Memory B cell (primary cell): Measurements from ENCODE around the gene VPS35L.

ENCODE experiments used
- ATAC-seq: fragments of 150-1000 bp; cut with Tn5 transposase; 2 replicates; pipeline ENCODE4 v1.10.0; 2021; ENCODE audit warnings: low read depth, mild to moderate bottlenecking, moderate library complexity
- DNase-seq, 2 donors: peaks; one replicate each; pipeline ENCODE4 v3.0.0; 2022; ENCODE audit warnings: low spot score in 2 of 2
- H3K27ac Mint-ChIP-seq: one replicate; pipeline ENCODE4 v1.8.0; 2022; ENCODE audit warnings: mild to moderate bottlenecking, moderate library complexity, mixed read lengths
- H3K27me3 Mint-ChIP-seq: one replicate; pipeline ENCODE4 v1.8.0; 2022; ENCODE audit warnings: mixed read lengths
- H3K36me3 Mint-ChIP-seq: one replicate; pipeline ENCODE4 v1.8.0; 2022; ENCODE audit warnings: mild to moderate bottlenecking, mixed read lengths
- H3K4me1 Mint-ChIP-seq: one replicate; pipeline ENCODE4 v1.8.0; 2022; ENCODE audit warnings: mixed read lengths
- H3K4me3 Mint-ChIP-seq: one replicate; pipeline ENCODE4 v1.8.0; 2022; ENCODE audit warnings: mild to moderate bottlenecking, moderate library complexity, mixed read lengths
- H3K9me3 Mint-ChIP-seq: one replicate; pipeline ENCODE4 v1.8.0; 2022; ENCODE audit warnings: mixed read lengths

VPS35L gene, protein sequence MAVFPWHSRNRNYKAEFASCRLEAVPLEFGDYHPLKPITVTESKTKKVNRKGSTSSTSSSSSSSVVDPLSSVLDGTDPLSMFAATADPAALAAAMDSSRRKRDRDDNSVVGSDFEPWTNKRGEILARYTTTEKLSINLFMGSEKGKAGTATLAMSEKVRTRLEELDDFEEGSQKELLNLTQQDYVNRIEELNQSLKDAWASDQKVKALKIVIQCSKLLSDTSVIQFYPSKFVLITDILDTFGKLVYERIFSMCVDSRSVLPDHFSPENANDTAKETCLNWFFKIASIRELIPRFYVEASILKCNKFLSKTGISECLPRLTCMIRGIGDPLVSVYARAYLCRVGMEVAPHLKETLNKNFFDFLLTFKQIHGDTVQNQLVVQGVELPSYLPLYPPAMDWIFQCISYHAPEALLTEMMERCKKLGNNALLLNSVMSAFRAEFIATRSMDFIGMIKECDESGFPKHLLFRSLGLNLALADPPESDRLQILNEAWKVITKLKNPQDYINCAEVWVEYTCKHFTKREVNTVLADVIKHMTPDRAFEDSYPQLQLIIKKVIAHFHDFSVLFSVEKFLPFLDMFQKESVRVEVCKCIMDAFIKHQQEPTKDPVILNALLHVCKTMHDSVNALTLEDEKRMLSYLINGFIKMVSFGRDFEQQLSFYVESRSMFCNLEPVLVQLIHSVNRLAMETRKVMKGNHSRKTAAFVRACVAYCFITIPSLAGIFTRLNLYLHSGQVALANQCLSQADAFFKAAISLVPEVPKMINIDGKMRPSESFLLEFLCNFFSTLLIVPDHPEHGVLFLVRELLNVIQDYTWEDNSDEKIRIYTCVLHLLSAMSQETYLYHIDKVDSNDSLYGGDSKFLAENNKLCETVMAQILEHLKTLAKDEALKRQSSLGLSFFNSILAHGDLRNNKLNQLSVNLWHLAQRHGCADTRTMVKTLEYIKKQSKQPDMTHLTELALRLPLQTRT

DNA sequence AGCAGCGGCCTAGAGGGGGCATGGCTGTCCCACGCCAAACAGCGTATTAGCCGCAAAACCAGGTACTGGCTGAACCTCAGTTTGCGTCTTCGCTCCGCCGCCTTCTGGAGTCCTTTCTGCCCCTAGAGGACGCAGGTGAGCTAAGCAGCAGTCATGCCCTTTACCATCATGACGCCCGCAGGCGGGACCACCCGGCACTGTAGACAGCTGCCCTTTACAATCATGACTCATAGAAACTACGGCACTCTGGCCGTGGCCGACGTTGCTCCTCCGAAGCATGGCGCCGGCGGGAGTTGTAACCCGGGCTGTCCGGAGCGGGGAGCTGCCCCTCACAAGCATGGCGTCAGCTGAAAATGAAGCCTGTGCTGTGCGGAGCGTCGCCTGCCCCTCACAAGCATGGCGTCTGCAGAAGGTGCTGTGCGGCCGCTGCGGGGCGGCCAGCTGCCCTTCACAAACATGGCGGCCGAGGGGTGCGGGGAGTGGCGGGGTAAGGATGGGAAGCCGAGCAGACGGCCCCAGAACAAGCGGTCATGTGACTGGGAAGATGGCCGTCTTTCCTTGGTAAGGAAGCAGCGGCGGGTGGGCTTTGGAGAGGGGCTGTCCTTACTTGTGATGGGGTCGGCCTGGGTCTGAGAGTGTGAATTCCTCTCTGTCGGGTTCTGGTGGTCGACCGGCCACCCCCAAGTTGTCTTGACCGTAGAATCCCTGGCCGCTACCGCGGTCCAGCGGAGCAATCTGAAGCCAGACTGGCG is at the start of gene VPS35L:
TSS of gene VPS35L (plus strand) at position 518 of the 752 bp plus-strand sequence. CDS start at position 545, 27 bp downstream.
- Mint-ChIP-seq H3K27ac (peak within 1 kb of the TSS; percentile 89), H3K4me3 (peak within 1 kb of the TSS; percentile 89), H3K27me3 (no peaks in the 10 kb centered on the region), H3K4me1 (peaks cover 7% of the 10 kb centered on the region), H3K9me3 (no peaks in the 10 kb centered on the region), H3K36me3 (no peaks in the 10 kb centered on the region)
- peak; percentile 91 for ATAC-seq
- DNase-seq: peak; percentile 96 to 97

DNA sequence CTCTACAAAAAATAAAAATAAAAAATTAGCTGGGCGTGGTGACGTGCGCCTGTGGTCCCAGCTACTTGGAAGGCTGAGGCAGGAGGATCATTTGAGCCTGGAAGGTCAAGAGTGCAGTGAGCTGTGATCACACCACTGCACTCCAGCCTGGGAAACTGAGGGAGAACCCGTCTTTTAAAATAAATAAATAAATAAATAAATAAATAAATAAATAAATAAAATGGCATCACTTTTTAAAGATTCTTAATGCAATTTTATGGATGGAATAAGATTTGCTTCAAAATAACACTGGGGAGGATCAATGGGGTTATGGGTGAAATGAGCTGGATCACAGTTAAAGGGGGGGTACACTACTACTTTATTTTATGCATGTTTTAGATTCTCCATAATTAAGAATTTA is 48.5 kb upstream of the VPS35L start:
- H3K27me3 Mint-ChIP-seq: no peaks in the 10 kb centered on the region
- no peak overlapping the region for H3K4me3 Mint-ChIP-seq
- no peak overlapping the region for H3K27ac Mint-ChIP-seq
- peaks cover 23% of the 10 kb centered on the region for H3K36me3 Mint-ChIP-seq
- ATAC-seq (no peak), DNase-seq (no peak)
- H3K4me1 Mint-ChIP-seq: peaks cover 3% of the 10 kb centered on the region
- no peaks in the 10 kb centered on the region for H3K9me3 Mint-ChIP-seq

DNA sequence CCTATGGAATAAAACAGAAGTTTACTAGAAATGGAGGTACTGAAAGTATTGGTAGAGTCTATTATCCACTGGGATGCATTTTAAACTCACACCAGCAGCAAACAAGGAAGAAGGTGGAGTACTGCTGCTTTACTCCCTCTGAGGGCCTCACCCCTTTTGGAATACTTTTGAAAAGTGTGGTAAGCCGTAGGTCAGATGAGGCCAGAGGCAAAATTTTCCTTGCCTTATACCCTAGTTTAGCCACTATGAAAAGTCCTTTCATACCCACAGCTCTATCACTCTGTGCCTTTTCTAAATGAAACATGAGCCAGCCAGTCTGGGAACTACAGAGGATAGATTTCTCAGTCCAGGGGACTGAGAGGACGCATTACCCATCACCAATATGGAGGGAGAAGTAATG is 47.6 kb upstream of the VPS35L start:
- ATAC-seq: no peak
- Mint-ChIP-seq H3K27ac (no peak overlapping the region), H3K36me3 (peaks cover 25% of the 10 kb centered on the region), H3K27me3 (no peaks in the 10 kb centered on the region), H3K4me3 (no peak overlapping the region), H3K4me1 (peaks cover 3% of the 10 kb centered on the region), H3K9me3 (no peaks in the 10 kb centered on the region)
- no peak for DNase-seq

DNA sequence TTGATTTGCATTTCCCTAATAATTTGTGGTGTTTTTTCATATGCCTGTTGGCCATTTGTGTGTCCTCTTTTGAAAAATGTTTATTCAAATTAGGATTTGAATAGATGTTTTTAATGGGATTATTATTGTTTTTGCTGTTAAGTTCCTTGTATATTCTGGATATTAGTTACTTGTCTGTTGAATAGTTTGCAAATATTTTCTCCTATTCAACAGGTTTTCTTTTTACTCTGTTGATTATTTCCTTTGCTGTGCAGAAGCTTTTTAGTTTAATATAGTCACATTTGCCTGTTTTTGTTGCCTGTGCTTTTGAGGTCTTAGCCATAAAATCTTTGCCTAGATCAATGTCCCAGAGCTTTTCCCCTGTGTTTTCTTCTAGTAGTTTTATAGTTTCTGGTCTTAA is 43.2 kb upstream of the VPS35L start:
- Mint-ChIP-seq H3K27me3 (no peaks in the 10 kb centered on the region), H3K9me3 (no peaks in the 10 kb centered on the region), H3K36me3 (peaks cover 26% of the 10 kb centered on the region), H3K4me1 (peaks cover 15% of the 10 kb centered on the region), H3K27ac (no peak overlapping the region), H3K4me3 (no peak overlapping the region)
- ATAC-seq (no peak), DNase-seq (no peak)

DNA sequence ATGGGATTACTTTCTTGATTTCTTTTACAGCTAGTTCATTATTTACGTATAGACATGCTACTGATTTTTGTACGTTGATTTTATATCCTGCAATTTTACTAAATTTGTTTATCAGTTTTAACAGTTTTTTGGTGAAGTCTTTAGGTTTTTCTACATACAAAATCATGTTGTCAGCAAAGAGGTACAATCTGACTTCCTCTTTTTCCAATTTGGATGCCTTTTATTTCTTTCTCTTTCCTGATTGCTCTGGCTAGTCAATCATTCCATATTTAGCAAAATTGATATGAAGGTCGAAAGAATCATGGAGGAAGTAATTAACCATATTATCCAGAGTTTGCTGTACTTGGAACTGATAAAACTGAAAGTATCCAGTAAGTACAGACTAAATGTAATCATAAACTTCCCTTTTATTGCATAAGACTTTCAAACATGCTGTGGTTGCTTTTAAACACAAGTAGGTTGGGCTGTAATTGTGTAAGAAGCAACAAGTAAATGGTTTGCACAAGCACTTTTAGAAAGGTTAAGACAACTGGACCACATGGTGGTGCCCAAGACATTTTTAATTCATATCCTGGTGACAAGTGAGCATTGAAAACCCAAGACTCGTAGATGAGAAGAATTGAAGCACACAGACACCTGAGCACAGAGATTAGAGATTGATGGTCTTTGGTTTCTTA is 42.0 kb upstream of the VPS35L start:
- ATAC-seq (peak; percentile 34), DNase-seq (no peak)
- no peak overlapping the region for H3K4me3 Mint-ChIP-seq
- H3K4me1 Mint-ChIP-seq: peaks cover 17% of the 10 kb centered on the region
- H3K27ac Mint-ChIP-seq: no peak overlapping the region
- H3K36me3 Mint-ChIP-seq: peaks cover 26% of the 10 kb centered on the region
- no peaks in the 10 kb centered on the region for H3K27me3 Mint-ChIP-seq
- H3K9me3 Mint-ChIP-seq: no peaks in the 10 kb centered on the region

DNA sequence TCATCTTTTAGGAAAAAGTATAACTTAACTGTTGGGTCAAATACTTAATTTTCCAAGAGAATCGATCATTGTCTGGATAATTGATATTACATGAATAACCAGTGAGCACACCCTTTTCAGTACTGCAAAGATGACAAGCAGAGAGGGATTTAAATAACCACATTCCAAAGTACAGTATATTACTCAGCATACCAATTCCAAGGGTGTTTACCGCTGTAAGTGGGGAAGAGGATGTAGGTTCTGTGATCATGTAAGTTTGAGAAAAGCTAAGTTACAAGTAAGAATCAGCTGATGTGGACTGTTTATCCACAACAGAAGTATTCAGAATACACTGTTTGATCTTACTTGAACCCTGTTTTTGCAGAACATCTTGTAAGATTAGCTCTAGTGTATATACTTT is 39.7 kb upstream of the VPS35L start:
- no peaks in the 10 kb centered on the region for H3K9me3 Mint-ChIP-seq
- H3K27ac Mint-ChIP-seq: no peak overlapping the region
- peaks cover 26% of the 10 kb centered on the region for H3K36me3 Mint-ChIP-seq
- no peak for DNase-seq
- H3K4me3 Mint-ChIP-seq: no peak overlapping the region
- no peak for ATAC-seq
- H3K27me3 Mint-ChIP-seq: no peaks in the 10 kb centered on the region
- H3K4me1 Mint-ChIP-seq: peaks cover 21% of the 10 kb centered on the region

DNA sequence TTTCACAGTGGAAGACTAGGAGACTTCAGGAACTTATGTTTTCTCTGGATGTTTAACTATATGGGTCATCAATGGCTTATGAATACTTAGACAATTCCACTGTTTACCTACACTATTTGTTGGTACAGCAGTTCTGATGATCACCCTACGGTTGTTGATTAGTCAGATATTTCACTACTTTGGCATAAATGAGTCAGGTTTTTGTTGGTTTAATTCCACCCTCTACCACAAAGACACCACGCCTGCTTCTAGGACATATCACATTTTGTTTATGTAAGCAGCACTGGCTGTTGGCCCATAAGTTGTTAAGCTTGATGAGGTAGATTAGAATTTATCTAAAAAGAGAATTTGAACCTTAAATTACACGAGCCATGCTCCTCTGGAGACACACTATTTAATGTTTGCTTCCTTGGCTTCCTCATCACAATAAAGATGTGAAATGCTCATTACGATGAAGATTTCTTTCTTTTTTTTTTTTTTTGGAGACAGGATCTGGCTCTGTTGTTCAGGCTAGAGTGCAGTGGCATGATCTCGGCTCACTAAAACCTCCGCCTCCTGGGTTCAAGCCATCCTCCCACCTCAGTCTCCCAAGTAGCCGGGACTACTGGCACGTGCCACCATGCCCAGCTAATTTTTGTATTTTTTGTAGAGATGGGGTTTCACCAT is 37.9 kb upstream of the VPS35L start:
- ATAC-seq: no peak
- no peaks in the 10 kb centered on the region for H3K9me3 Mint-ChIP-seq
- H3K27me3 Mint-ChIP-seq: no peaks in the 10 kb centered on the region
- peaks cover 24% of the 10 kb centered on the region for H3K36me3 Mint-ChIP-seq
- no peak for DNase-seq
- H3K27ac Mint-ChIP-seq: no peak overlapping the region
- no peak overlapping the region for H3K4me3 Mint-ChIP-seq
- H3K4me1 Mint-ChIP-seq: peaks cover 31% of the 10 kb centered on the region

DNA sequence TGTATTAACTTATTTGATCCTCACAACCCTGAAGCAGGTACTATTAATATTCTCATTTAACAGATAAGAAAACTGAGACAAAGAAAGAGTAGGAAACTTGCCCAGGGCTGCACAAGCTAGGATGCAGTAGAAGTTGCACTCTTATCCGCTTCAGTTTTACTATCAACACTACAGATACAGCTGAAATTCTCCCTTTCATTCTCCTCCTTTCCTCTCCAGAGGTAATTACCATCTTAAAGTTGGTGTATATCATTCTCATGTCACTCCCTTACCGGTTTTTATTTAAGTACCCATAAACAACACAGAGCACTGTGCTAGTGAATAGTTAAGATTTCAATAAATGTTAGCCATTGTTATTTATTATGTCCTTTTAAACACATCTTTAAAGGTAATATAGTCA is 37.1 kb upstream of the VPS35L start:
- H3K4me1 Mint-ChIP-seq: peaks cover 31% of the 10 kb centered on the region

DNA sequence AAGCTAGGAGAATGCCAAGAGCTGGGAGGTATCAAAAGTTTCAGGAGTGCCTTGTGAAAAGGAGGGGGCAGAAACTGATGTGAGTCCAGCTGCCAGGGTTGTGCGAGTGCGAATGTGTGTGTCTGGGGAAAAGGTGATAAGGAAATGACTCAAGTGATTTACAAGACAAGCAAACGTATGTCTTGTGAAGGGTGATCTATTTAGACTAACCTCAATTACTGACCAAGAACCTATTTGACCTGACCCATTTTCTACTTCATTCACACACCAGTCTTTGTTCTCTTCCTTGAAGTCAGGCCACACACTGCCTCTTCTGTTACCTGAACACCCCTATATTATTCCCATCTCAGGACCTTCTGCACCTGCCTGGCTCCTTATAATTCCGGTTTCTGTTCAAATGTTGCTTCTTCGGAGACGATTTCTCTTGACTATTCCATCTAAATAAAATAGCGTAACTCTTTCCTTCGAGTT is 34.6 kb upstream of the VPS35L start:
- Mint-ChIP-seq H3K27ac (peak overlapping the region; percentile 93), H3K4me1 (peaks cover 36% of the 10 kb centered on the region), H3K27me3 (no peaks in the 10 kb centered on the region), H3K36me3 (peaks cover 12% of the 10 kb centered on the region), H3K9me3 (no peaks in the 10 kb centered on the region), H3K4me3 (peak overlapping the region; percentile 96)
- DNase-seq (no peak), ATAC-seq (no peak)

More for the DNA sequence above, 37.1 kb upstream of the VPS35L start:
- H3K4me3 Mint-ChIP-seq: no peak overlapping the region
- H3K36me3 Mint-ChIP-seq: peaks cover 21% of the 10 kb centered on the region
- H3K27me3 Mint-ChIP-seq: no peaks in the 10 kb centered on the region
- peak overlapping the region; percentile 4 for H3K27ac Mint-ChIP-seq
- no peaks in the 10 kb centered on the region for H3K9me3 Mint-ChIP-seq
- no peak for ATAC-seq
- no peak for DNase-seq

DNA sequence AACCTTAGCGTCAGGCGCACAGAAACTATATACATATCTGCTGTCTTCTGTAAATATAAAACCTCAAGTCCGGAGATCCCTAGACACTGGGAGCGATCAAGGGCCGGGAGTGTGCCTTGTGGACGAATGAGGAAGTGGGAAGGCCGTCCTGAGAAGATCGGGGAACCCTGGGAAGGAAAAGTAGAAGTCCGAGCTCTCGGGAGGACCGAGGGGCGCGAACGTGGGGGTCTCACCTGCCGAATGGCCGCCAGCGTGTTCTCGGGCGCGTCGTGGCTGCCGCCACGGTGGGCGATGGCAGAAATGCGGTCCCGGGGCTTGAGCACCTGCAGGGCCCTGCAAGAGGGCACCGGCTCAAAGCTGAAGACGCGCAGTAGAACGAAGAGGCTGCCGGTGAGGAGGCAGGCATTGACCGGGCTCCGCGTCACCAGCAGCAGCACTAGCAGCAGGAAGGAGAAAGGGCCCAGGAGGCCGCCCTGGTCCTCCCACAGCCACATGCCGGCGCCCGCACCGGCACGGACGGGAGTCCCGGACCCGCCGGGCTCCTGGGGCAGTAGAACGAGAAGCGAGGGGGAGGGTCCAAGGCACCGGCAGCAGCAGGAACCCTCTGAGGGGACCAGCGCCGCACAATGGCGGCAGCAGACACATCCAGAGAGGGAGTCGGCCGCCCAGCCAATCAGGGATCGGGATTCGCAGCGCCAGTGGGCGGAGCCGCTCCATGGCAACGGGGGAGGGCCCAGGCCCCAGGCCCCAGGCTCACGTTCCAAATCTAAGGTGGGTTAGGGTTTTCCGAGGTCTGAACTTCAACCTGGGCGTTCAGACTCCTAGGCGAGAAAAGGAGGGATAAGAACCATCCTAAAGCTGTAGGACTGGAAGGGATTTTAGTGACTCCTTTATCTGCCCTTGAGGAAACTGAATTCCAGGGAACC is 33.8 kb upstream of the VPS35L start, which contains the start of gene GDE1:
TSS of gene GDE1 (minus strand) at position 628 of the 926 bp plus-strand sequence. CDS start at position 494, 134 bp downstream.
- Mint-ChIP-seq H3K4me3 (peak within 1 kb of the TSS; percentile 96), H3K4me1 (peaks cover 36% of the 10 kb centered on the region), H3K36me3 (peaks cover 8% of the 10 kb centered on the region), H3K9me3 (no peaks in the 10 kb centered on the region), H3K27ac (peak within 1 kb of the TSS; percentile 93), H3K27me3 (no peaks in the 10 kb centered on the region)
- DNase-seq (peak; percentile 83 to 87), ATAC-seq (peak; percentile 70)

DNA sequence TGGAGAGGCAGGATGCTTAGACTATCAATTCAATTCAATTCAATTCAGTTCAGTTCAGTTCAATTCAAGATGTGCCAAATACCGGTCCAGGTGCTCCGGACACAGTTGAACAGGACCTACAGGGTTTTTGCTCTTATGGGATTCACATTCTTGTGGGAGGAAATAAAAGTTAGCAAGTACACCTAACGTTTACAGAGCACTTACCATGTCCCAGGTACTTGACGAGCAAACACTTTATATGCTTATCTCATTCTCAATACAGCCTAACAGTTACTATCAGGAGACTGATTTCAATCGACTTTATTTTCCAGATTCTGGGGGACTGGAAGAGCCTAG is 33.1 kb upstream of the VPS35L start:
- peak overlapping the region; percentile 93 for H3K27ac Mint-ChIP-seq
- H3K4me1 Mint-ChIP-seq: peaks cover 31% of the 10 kb centered on the region
- no peak for ATAC-seq
- peak overlapping the region; percentile 96 for H3K4me3 Mint-ChIP-seq
- H3K36me3 Mint-ChIP-seq: peaks cover 4% of the 10 kb centered on the region
- DNase-seq: no peak
- H3K9me3 Mint-ChIP-seq: no peaks in the 10 kb centered on the region
- no peaks in the 10 kb centered on the region for H3K27me3 Mint-ChIP-seq

DNA sequence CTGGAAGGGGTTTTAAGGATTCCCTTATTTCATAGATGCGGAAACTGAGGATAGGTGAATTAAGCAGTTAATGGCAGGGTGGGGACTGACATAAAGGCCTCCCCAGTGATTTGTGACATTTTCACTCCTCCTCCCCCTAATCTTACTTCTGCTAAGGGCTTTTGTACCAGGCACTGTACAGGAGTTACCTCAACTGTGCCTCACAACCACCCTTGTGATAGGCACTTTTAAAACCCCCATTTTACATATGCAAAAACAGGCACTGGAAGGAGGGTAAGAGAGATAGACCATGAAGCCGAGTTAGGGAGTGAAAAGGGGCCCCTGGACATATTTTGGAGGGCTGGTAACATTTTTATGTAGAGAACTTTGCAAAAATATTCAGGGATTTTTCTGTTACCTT is 32.7 kb upstream of the VPS35L start:
- no peak for ATAC-seq
- H3K27ac Mint-ChIP-seq: peak overlapping the region; percentile 93
- no peaks in the 10 kb centered on the region for H3K27me3 Mint-ChIP-seq
- no peaks in the 10 kb centered on the region for H3K9me3 Mint-ChIP-seq
- H3K36me3 Mint-ChIP-seq: peaks cover 4% of the 10 kb centered on the region
- no peak for DNase-seq
- H3K4me3 Mint-ChIP-seq: peak overlapping the region; percentile 96
- peaks cover 31% of the 10 kb centered on the region for H3K4me1 Mint-ChIP-seq
